Epithelial cell of proximal tubule (primary cell): ENCODE data around the gene MMEL1. TPM values are rescaled to one million over a fixed set of nuclear protein-coding genes. Genes with fewer than 3 reads are reported as not detected.

Experiments
- DNase-seq: peaks from one replicate; pipeline ENCODE4 v3.0.0-alpha.2; 2011; ENCODE audit warnings: low read depth
- H3K4me3 ChIP-seq: 2 replicates; pipeline ENCODE4 v1.5.1; 2011; ENCODE audit warnings: low read depth, mild to moderate bottlenecking, low read length
- CTCF ChIP-seq: conservative IDR thresholded peaks from 2 replicates; pipeline ENCODE4 v1.5.1; 2012; ENCODE audit warnings: low read depth, mild to moderate bottlenecking, low read length
- total RNA-seq: library from RNA; depleted of rRNA; stranded (reverse); fragments of >200 nt; gene quantifications from 2 replicates; pipeline ENCODE4 v1.2.3, GENCODE V29; 2015

The MMEL1 gene
- total RNA-seq, 1 donor from 2014 or later = not detected

- no peak for DNase-seq
- no peak overlapping the region for H3K4me3 ChIP-seq
- no peak for TF ChIP-seq CTCF
Measured at GRCh38 chr1:2543543-2544092, 89.2 kb downstream of the MMEL1 start.

DNA sequence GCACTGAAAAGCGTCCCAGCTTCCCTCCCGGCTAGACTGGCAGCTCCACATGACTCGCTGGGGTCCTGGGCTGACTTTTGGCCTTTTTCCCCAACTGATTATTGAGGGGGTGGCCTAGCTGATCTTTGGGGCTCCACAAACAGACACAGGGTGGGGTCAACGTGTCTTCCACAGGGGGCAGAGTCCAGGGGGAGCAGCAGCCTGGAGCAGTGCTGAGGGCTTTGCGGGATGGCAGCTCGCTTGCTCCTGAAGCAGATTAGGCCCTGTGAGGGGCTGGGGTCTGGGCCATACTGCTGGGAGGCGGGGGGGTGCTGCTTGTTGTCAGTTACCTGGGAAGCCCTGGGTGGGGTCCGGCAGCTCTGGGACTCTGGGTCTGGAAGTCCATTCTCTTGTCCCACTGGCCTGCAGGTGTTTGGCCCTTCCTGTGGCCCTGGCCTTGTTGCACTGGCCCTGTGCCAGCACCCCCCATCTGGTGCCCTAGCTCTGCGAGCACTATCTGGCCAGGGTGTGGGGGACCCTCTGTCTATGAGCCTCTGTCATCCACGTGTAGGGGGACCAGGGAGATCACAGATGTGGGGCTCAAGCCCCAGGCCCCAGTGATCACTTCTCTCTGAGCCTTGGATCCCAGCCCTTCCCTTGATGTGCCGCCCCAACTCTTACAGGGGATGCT, 90.4 kb downstream of the MMEL1 start:
- DNase-seq = no peak
- TF ChIP-seq CTCF = no peak

GRCh38 chr1:2541619-2542245, 91.1 kb downstream of the MMEL1 start:
- no peak for DNase-seq
- TF ChIP-seq CTCF = no peak
- H3K4me3 ChIP-seq = no peak overlapping the region

More for the DNA sequence above, 90.4 kb downstream of the MMEL1 start:
- no peak overlapping the region for H3K4me3 ChIP-seq

DNA sequence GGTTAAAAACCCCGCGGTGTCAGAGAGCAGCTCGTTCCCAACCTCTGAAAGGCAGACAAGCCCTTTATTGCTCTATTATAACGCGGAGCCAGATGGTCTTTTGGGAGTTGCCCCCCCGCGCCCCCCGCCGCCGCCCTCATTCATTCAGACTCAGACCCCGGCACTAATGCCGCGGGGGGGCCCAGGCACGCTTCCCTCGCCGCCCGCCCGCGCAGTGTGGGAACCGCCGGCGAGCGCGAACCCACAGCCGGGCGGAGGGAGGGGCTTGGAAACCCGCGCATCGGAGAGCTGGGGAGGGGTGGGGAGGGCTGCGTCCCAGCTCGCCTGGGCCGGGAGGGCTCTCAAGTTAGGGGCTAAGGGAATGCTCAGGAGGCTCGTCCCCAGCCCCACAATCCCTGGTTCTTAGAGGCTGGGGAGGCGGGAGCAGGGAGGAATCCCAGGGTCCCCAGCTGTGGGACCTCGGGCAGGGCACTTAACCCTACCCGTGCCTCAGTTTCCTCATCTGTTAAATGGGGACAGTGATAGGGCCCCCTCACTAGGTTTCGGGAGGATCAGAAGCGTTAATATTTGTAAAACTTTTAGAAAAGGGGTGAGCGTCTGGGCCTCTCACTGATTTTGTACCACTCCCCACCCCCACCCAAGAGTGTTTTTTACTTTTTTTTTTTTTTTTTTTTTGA, 91.9 kb downstream of the MMEL1 start:
- no peak overlapping the region for H3K4me3 ChIP-seq
- DNase-seq = no peak
- TF ChIP-seq CTCF = no peak

Other genes with a start within 250 kb of the MMEL1 start
- 3.2 and 8.1 TPM in 2 replicates for gene MORN1, start 241.5 kb downstream of the MMEL1 start, total RNA-seq
- 114 and 185 TPM in 2 replicates for gene RER1, start 241.2 kb downstream of the MMEL1 start, total RNA-seq
- gene PEX10, start 220.5 kb downstream of the MMEL1 start, total RNA-seq = 26.5 and 44.1 TPM in 2 replicates
- gene PLCH2, start 156.7 kb downstream of the MMEL1 start, total RNA-seq = 0.07 and 0.12 TPM in 2 replicates
- 29.8 and 36.0 TPM in 2 replicates for gene PANK4, start 106.4 kb downstream of the MMEL1 start, total RNA-seq
- gene HES5, start 102.8 kb downstream of the MMEL1 start, total RNA-seq = 0.14 TPM in 1 of 2 replicates, not detected in the other
- gene TNFRSF14, start 76.6 kb downstream of the MMEL1 start, total RNA-seq = 2.7 and 5.8 TPM in 2 replicates
- gene PRXL2B, start 46.2 kb downstream of the MMEL1 start, total RNA-seq = 35.4 and 72.2 TPM in 2 replicates
- 0.07 and 0.46 TPM in 2 replicates for gene TTC34, start 168.7 kb upstream of the MMEL1 start, total RNA-seq